ENCODE measurements around the gene BICD2. TPM values are rescaled to one million over a fixed set of nuclear protein-coding genes. Genes with fewer than 3 reads are reported as not detected.
"Not testable (repeated sequence)": the region's sequence is repeated elsewhere in the genome, so short reads cannot be mapped to it uniquely, and the experiment has no call there.

Gene BICD2
- total and polyA plus RNA-seq, 2 donors (not counting 1 experiment from before 2014, with no cell fraction given), result 9.1 to 35.8 TPM

DNA sequence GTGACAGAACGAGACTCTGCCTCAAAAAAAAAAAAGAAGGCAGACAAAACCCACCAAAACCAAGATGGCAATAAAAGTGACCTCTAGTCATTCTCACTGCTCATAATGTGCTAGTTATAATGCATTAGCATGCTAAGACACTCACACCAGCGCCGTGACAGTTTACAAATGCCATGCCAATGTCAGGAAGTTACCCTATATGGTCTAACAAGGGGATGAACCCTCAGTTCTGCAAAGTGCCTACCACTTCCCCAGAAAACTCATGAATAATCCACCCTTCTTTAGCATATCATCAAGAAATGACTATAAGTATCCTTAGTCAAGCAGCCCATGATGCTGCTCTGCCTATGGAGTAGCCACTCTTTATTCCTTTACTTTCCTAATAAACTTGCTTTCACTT, 4.7 kb upstream of the BICD2 start:
- Histone ChIP-seq H3K4me1 (ENCODE audit: control insufficient read depth, extremely low read depth, insufficient read depth, low read length) (peaks cover 7% of the 10 kb centered on the region), H3K27me3 (ENCODE audit: control insufficient read depth, insufficient read depth, low read length) (no peaks in the 10 kb centered on the region), H3K9me3 (ENCODE audit: control insufficient read depth, insufficient read depth, low read depth, low read length) (no peaks in the 10 kb centered on the region), H2AFZ (ENCODE audit: low read length) (no peak overlapping the region), H3K4me3 (replicated peaks in 1 of 4; ENCODE audit: control extremely low read depth in 1 of 4, insufficient read depth in 1 of 4, low read depth in 3 of 4, low read length in 4 of 4) (no peak overlapping the region), H3K9ac (ENCODE audit: insufficient read depth, low read length) (no peak overlapping the region), H3K4me2 (ENCODE audit: extremely low read depth, insufficient read depth, low read length) (no peak overlapping the region), H3K79me2 (ENCODE audit: control insufficient read depth, insufficient read depth, low read length) (peaks cover 3% of the 10 kb centered on the region), H4K20me1 (ENCODE audit: control insufficient read depth, extremely low read depth, insufficient read depth, low read length) (no peaks in the 10 kb centered on the region), H3K36me3 (ENCODE audit: control insufficient read depth, insufficient read depth, low read length) (no peaks in the 10 kb centered on the region), H3K27ac (ENCODE audit: insufficient read depth, low read length) (no peak overlapping the region)
- no peak for DNase-seq (ENCODE audit: low read depth in 2 of 2)
- TF ChIP-seq, protein P1, sequence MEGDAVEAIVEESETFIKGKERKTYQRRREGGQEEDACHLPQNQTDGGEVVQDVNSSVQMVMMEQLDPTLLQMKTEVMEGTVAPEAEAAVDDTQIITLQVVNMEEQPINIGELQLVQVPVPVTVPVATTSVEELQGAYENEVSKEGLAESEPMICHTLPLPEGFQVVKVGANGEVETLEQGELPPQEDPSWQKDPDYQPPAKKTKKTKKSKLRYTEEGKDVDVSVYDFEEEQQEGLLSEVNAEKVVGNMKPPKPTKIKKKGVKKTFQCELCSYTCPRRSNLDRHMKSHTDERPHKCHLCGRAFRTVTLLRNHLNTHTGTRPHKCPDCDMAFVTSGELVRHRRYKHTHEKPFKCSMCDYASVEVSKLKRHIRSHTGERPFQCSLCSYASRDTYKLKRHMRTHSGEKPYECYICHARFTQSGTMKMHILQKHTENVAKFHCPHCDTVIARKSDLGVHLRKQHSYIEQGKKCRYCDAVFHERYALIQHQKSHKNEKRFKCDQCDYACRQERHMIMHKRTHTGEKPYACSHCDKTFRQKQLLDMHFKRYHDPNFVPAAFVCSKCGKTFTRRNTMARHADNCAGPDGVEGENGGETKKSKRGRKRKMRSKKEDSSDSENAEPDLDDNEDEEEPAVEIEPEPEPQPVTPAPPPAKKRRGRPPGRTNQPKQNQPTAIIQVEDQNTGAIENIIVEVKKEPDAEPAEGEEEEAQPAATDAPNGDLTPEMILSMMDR (conservative IDR thresholded peaks at IDR 0.05 in 1 of 2, IDR thresholded peaks at IDR 0.05 in 1 of 2; ENCODE audit: low read depth in 1 of 2, low read length in 2 of 2), result no peak
- no peak for TF ChIP-seq EZH2 (IDR thresholded peaks at IDR 0.05; ENCODE audit: low read length, missing control alignments)

DNA sequence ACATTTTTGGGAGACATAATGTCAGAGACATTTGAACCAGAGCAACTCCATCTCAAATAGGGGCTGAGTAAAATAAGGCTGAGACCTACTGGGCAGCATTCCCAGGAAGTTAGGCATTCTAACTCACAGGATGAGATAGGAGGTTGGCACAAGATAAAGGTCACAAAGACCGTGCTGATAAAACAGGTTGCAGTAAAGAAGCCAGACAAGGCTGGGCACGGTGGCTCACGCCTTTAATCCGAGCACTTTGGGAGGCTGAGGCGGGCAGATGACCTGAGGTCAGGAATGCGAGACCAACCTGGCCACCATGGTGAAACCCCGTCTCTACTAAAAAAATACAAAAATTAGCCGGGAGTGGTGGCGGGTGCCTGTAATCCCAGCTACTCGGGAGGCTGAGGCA, 4.2 kb upstream of the BICD2 start:
- H3K36me3 ChIP-seq (ENCODE audit: control insufficient read depth, insufficient read depth, low read length); H3K4me3 ChIP-seq (replicated peaks in 1 of 4; ENCODE audit: control extremely low read depth in 1 of 4, insufficient read depth in 1 of 4, low read depth in 3 of 4, low read length in 4 of 4); H4K20me1 ChIP-seq (ENCODE audit: control insufficient read depth, extremely low read depth, insufficient read depth, low read length); H3K27me3 ChIP-seq (ENCODE audit: control insufficient read depth, insufficient read depth, low read length); H3K9me3 ChIP-seq (ENCODE audit: control insufficient read depth, insufficient read depth, low read depth, low read length); H3K4me2 ChIP-seq (ENCODE audit: extremely low read depth, insufficient read depth, low read length); H3K9ac ChIP-seq (ENCODE audit: insufficient read depth, low read length); H3K27ac ChIP-seq (ENCODE audit: insufficient read depth, low read length); H3K79me2 ChIP-seq (ENCODE audit: control insufficient read depth, insufficient read depth, low read length); H3K4me1 ChIP-seq (ENCODE audit: control insufficient read depth, extremely low read depth, insufficient read depth, low read length); DNase-seq (ENCODE audit: low read depth in 2 of 2); H2AFZ ChIP-seq (ENCODE audit: low read length): not testable (repeated sequence)

DNA sequence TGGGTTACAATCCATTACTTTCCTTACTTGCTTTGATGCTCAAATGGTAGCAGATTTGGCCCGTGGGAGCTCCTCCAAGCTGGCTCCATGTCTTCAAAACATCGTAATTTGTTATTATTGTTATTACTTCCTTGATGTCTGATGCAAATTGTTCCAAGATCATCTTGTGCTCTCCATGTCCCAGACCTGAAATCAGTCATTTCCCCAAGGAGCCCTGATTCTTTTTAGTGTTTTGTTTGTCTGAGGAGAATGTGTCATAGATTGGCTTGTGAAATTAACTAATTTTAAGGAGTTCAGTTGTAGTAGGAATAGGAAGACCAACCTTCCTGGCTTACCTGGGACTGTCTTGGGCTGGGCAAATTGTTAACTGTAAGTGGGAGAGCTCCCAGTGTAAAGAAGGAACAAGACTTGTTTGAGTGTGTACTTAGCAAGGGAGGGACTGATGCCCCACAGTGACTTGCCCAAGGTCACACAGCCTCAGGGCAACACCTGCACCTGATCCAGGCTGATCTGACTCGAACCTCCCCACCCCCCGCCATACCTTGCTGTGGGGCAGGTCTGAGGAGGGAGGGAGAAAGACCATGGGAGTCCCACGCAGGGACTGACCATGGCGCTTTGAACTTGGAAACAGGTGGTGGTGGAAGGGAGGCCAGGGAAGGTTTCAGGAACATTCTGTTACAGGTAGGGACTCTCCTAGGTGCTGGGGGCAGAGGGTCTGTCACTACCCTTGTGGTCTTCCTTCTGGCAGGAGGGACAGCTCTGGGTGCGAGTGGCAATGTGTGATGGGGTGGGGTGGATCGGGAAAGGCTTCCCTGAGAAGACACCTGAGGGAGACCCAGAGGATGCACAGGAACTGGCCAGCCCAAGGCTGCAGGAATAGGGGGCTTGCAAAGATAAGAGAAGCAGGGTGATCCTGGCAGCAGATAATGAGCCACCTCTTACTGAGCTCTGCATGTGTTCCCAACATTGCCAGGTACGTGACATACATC, 2.7 kb upstream of the BICD2 start:
- DNase-seq (ENCODE audit: low read depth in 2 of 2), result no peak
- no peak for TF ChIP-seq EZH2 (IDR thresholded peaks at IDR 0.05; ENCODE audit: low read length, missing control alignments)
- TF ChIP-seq, protein P1 (conservative IDR thresholded peaks at IDR 0.05 in 1 of 2, IDR thresholded peaks at IDR 0.05 in 1 of 2; ENCODE audit: low read depth in 1 of 2, low read length in 2 of 2), result no peak
- peaks cover 9% of the 10 kb centered on the region for H3K4me1 ChIP-seq (ENCODE audit: control insufficient read depth, extremely low read depth, insufficient read depth, low read length)

More for the DNA sequence above, 2.7 kb upstream of the BICD2 start:
- H3K9me3 ChIP-seq (ENCODE audit: control insufficient read depth, insufficient read depth, low read depth, low read length), result no peaks in the 10 kb centered on the region
- no peak overlapping the region for H3K4me3 ChIP-seq (replicated peaks in 1 of 4; ENCODE audit: control extremely low read depth in 1 of 4, insufficient read depth in 1 of 4, low read depth in 3 of 4, low read length in 4 of 4)
- H3K4me2 ChIP-seq (ENCODE audit: extremely low read depth, insufficient read depth, low read length), result no peak overlapping the region
- no peak overlapping the region for H3K27ac ChIP-seq (ENCODE audit: insufficient read depth, low read length)
- no peak overlapping the region for H3K9ac ChIP-seq (ENCODE audit: insufficient read depth, low read length)
- H3K79me2 ChIP-seq (ENCODE audit: control insufficient read depth, insufficient read depth, low read length), result peaks cover 22% of the 10 kb centered on the region
- H3K36me3 ChIP-seq (ENCODE audit: control insufficient read depth, insufficient read depth, low read length), result no peaks in the 10 kb centered on the region
- no peaks in the 10 kb centered on the region for H3K27me3 ChIP-seq (ENCODE audit: control insufficient read depth, insufficient read depth, low read length)
- no peak overlapping the region for H2AFZ ChIP-seq (ENCODE audit: low read length)
- no peaks in the 10 kb centered on the region for H4K20me1 ChIP-seq (ENCODE audit: control insufficient read depth, extremely low read depth, insufficient read depth, low read length)
